H1 (cell line): Measurements from ENCODE around the gene CKMT1B. TPM values are rescaled to one million over a fixed set of nuclear protein-coding genes. Genes with fewer than 3 reads are reported as not detected.

Experiments
- CTCF ChIA-PET: fragments of 300-600 bp; sonication (Branson Sonifier 250); formaldehyde crosslinking; loops from one replicate; lab custom pipeline; 2021; ENCODE audit not compliant: partially characterized antibody; lab: Charles Lee
- POLR2A ChIA-PET: fragments of 300-600 bp; sonication (Branson Sonifier 250); formaldehyde crosslinking; loops from one replicate; lab custom pipeline; 2021; ENCODE audit warnings: inconsistent platforms; ENCODE audit not compliant: partially characterized antibody; lab: Charles Lee
- DNase-seq, 2 experiments: peaks; one replicate each; pipeline versions ENCODE4 v3.0.0 to v3.0.0-alpha.2; 2010 to 2022; ENCODE audit warnings: low spot score in 2 of 2, low read depth in 1 of 2, mixed read lengths in 1 of 2
- FAIRE-seq: peaks from 2 replicates; lab custom pipeline; 2011; peaks lifted over from hg19 to GRCh38; lab: Jason Lieb, UNC
- H2AFZ ChIP-seq: 2 replicates; pipeline ENCODE4 v1.8.1; 2012; ENCODE audit warnings: low read length, inconsistent platforms
- H2AK5ac ChIP-seq: 2 replicates; pipeline ENCODE4 v1.6.1; 2013; ENCODE audit warnings: low read depth, low read length
- H2BK120ac ChIP-seq: replicated peaks from 2 replicates; pipeline ENCODE3; 2013; ENCODE audit warnings: low read depth, low read length, inconsistent platforms
- H2BK12ac ChIP-seq: 2 replicates; pipeline ENCODE4 v1.6.1; 2013; ENCODE audit warnings: low read depth, low read length
- H2BK15ac ChIP-seq: 2 replicates; pipeline ENCODE4 v1.6.1; 2013; ENCODE audit warnings: low read length
- H2BK20ac ChIP-seq: 2 replicates; pipeline ENCODE4 v1.6.1; 2013; ENCODE audit warnings: low read length
- H2BK5ac ChIP-seq: 2 replicates; pipeline ENCODE4 v1.6.1; 2013; ENCODE audit warnings: low read depth, low read length
- H3K14ac ChIP-seq: 2 replicates; pipeline ENCODE4 v1.6.1; 2013; ENCODE audit warnings: inconsistent platforms; ENCODE audit not compliant: insufficient read length
- H3K18ac ChIP-seq: 2 replicates; pipeline ENCODE4 v1.6.1; 2013; ENCODE audit warnings: low read length; ENCODE audit errors: extremely low read depth
- H3K23ac ChIP-seq: 2 replicates; pipeline ENCODE4 v1.6.1; 2013; ENCODE audit warnings: inconsistent platforms; ENCODE audit not compliant: insufficient read length
- H3K23me2 ChIP-seq: 2 replicates; pipeline ENCODE4 v1.6.1; 2013; ENCODE audit warnings: low read depth, low read length
- H3K27ac ChIP-seq: 2 replicates; pipeline ENCODE4 v1.6.1; 2011; ENCODE audit warnings: low read depth, low read length, inconsistent platforms
- H3K27me3 ChIP-seq, 4 experiments: replicated peaks in 1 of 4; 1 replicate in 1 of 4; 2 replicates in 3 of 4; pipeline versions ENCODE4 v1.6.1 to v1.8.1; 2011 to 2013; ENCODE audit warnings: low read length in 3 of 4, mild to moderate bottlenecking in 3 of 4, inconsistent platforms in 2 of 4, mixed read lengths in 2 of 4, moderate library complexity in 1 of 4; ENCODE audit not compliant: control insufficient read depth in 3 of 4, insufficient read depth in 3 of 4; ENCODE audit errors: extremely low read depth in 1 of 4
- H3K36me3 ChIP-seq, 4 experiments: 2 replicates each; pipeline versions ENCODE4 v1.6.1 to v1.8.1; 2011 to 2013; ENCODE audit warnings: mild to moderate bottlenecking in 4 of 4, low read length in 3 of 4, moderate library complexity in 2 of 4, control low read depth in 1 of 4, inconsistent platforms in 1 of 4; ENCODE audit not compliant: insufficient read depth in 4 of 4, control insufficient read depth in 2 of 4
- H3K4ac ChIP-seq: replicated peaks from 2 replicates; pipeline ENCODE3; 2013; ENCODE audit warnings: low read length, low read depth, mixed read lengths, inconsistent platforms; ENCODE audit not compliant: insufficient read length
- H3K4me1 ChIP-seq, 4 experiments: replicated peaks in 1 of 4; 1 replicate in 1 of 4; 2 replicates in 3 of 4; pipeline versions ENCODE4 v1.6.1 to v1.8.1; 2011 to 2013; ENCODE audit warnings: low read length in 3 of 4, inconsistent platforms in 2 of 4, mixed read lengths in 1 of 4; ENCODE audit not compliant: insufficient read depth in 4 of 4, control insufficient read depth in 3 of 4
- H3K4me2 ChIP-seq, 2 experiments: 2 replicates each; pipeline versions ENCODE4 v1.6.1 to v1.8.1; 2011 to 2013; ENCODE audit warnings: low read depth in 2 of 2, low read length in 2 of 2, control low read depth in 1 of 2, inconsistent platforms in 1 of 2, mild to moderate bottlenecking in 1 of 2; ENCODE audit not compliant: insufficient read depth in 1 of 2
- H3K4me3 ChIP-seq, 4 experiments: fragments of 200-600, 300-600 bp in 1 of 4; sonication (generic), shearing (Covaris generic), sonication (Bioruptor Twin) in 1 of 4; 2 replicates each; pipeline versions ENCODE4 v1.5.1 to v1.8.1; 2011 to 2016; ENCODE audit warnings: low read length in 4 of 4, low read depth in 3 of 4, control low read depth in 2 of 4, inconsistent platforms in 2 of 4, mild to moderate bottlenecking in 2 of 4, mixed read lengths in 1 of 4, moderate library complexity in 1 of 4; ENCODE audit not compliant: insufficient read depth in 2 of 4; ENCODE audit errors: extremely low read depth in 1 of 4
- H3K56ac ChIP-seq: replicated peaks from 2 replicates; pipeline ENCODE3; 2013; ENCODE audit warnings: low read depth, mild to moderate bottlenecking, mixed read lengths, low read length, inconsistent platforms; ENCODE audit not compliant: insufficient read length
- H3K79me1 ChIP-seq: 2 replicates; pipeline ENCODE4 v1.6.1; 2013; ENCODE audit warnings: low read depth, low read length, control low read depth
- H3K79me2 ChIP-seq, 2 experiments: 2 replicates each; pipeline versions ENCODE4 v1.6.1 to v1.8.1; 2012 to 2013; ENCODE audit warnings: low read length in 2 of 2, mild to moderate bottlenecking in 2 of 2, inconsistent platforms in 1 of 2; ENCODE audit not compliant: insufficient read depth in 2 of 2, control insufficient read depth in 1 of 2
- H3K9ac ChIP-seq, 4 experiments: replicated peaks in 1 of 4; 1 replicate in 1 of 4; 2 replicates in 3 of 4; pipeline versions ENCODE4 v1.6.1 to v1.8.1; 2011 to 2013; ENCODE audit warnings: low read depth in 3 of 4, low read length in 3 of 4, control low read depth in 2 of 4, mild to moderate bottlenecking in 2 of 4, moderate library complexity in 2 of 4, inconsistent platforms in 1 of 4; ENCODE audit errors: extremely low read depth in 1 of 4
- H3K9me3 ChIP-seq, 2 experiments: 2 replicates each; pipeline versions ENCODE4 v1.6.1 to v1.8.1; 2012 to 2013; ENCODE audit warnings: mild to moderate bottlenecking in 2 of 2, moderate library complexity in 2 of 2, control low read depth in 1 of 2, inconsistent platforms in 1 of 2, low read depth in 1 of 2, low read length in 1 of 2, mixed read lengths in 1 of 2; ENCODE audit not compliant: insufficient read depth in 2 of 2
- H4K20me1 ChIP-seq, 2 experiments: replicated peaks in 1 of 2; 2 replicates each; pipeline versions ENCODE3 to v1.8.1; 2011 to 2013; ENCODE audit warnings: inconsistent platforms in 2 of 2, low read length in 2 of 2, mild to moderate bottlenecking in 1 of 2; ENCODE audit not compliant: insufficient read depth in 2 of 2, control insufficient read depth in 1 of 2
- H4K5ac ChIP-seq: 2 replicates; pipeline ENCODE4 v1.6.1; 2013; ENCODE audit warnings: low read length, low read depth, mixed read lengths, inconsistent platforms; ENCODE audit not compliant: insufficient read length
- H4K8ac ChIP-seq: 2 replicates; pipeline ENCODE4 v1.8.0; 2013; ENCODE audit warnings: mild to moderate bottlenecking, moderate library complexity, low read length, inconsistent platforms; ENCODE audit not compliant: insufficient read depth; ENCODE audit errors: extremely low read depth
- H4K91ac ChIP-seq: replicated peaks from 2 replicates; pipeline ENCODE3; 2013; ENCODE audit warnings: low read length, mixed read lengths, inconsistent platforms; ENCODE audit not compliant: insufficient read length
- CHD1 ChIP-seq: IDR thresholded peaks from 2 replicates; pipeline ENCODE4 v1.6.1; 2012; ENCODE audit warnings: low read depth, low read length, improper control_type of control experiment
- GTF2F1 ChIP-seq: IDR thresholded peaks from 2 replicates; pipeline ENCODE4 v1.6.1; 2012; ENCODE audit warnings: low read depth, low read length, improper control_type of control experiment, borderline replicate concordance
- KDM4A ChIP-seq: IDR thresholded peaks from one replicate; pipeline ENCODE4 v1.7.1; 2012; ENCODE audit warnings: low read depth, mild to moderate bottlenecking, moderate library complexity, low read length, inconsistent platforms; ENCODE audit not compliant: severe bottlenecking
- SP2 ChIP-seq: IDR thresholded peaks from 2 replicates; pipeline ENCODE4 v1.6.1; 2012; ENCODE audit warnings: mild to moderate bottlenecking, low read length, inconsistent platforms
- WGBS, 2 experiments: shearing (Covaris generic) in 1 of 2; methylation state at CpG; one replicate each; pipeline versions ENCODE4 v1.1.6 to v1.1.7; 2013 to 2015; ENCODE audit warnings: low lambda C conversion rate in 2 of 2, mixed read lengths in 2 of 2, inconsistent platforms in 1 of 2, low coverage in 1 of 2, missing lambda C conversion rate in 1 of 2; ENCODE audit not compliant: insufficient replicate concordance in 2 of 2, insufficient coverage in 1 of 2, insufficient read length in 1 of 2; ENCODE audit errors: extremely low coverage in 1 of 2, missing lambda C conversion rate in 1 of 2; 5-methylcytosine and 5-hydroxymethylcytosine counted together
- polyA plus RNA-seq, 7 experiments: library from polyadenylated mRNA; depleted of rRNA in 3 of 7; stranded (reverse) in 5 of 7; unstranded in 2 of 7; fragments of >200 nt in 5 of 7; fragments of 200-250 nt in 2 of 7; gene quantifications; 1 replicate in 5 of 7; 2 replicates in 1 of 7; 4 replicates in 1 of 7; pipeline versions ENCODE4 v1.2.1 to v1.2.3, GENCODE V29; 2011 to 2013; ENCODE audit warnings: missing spikeins in 2 of 7, mixed read lengths in 2 of 7
- total RNA-seq: library from RNA; stranded (reverse); fragmentation: NEBNext Ultra II Directional; extraction: Animal tissue kit (Norgen Biotek cat#: 25700); gene quantifications from 2 replicates; pipeline ENCODE4 v1.2.1, GENCODE V29; 2021
- TF ChIP-seq, protein P1 (sequence below), 3 experiments: IDR thresholded peaks; 1 replicate in 2 of 3; 2 replicates in 1 of 3; pipeline versions ENCODE4 v1.5.1 to v1.6.1; 2011; ENCODE audit warnings: low read length in 3 of 3, mild to moderate bottlenecking in 3 of 3, inconsistent platforms in 2 of 3, low read depth in 1 of 3, moderate library complexity in 1 of 3; ENCODE audit not compliant: insufficient read depth in 1 of 3; ENCODE audit errors: control extremely low read depth in 1 of 3
- TF ChIP-seq, protein P2 (sequence below): IDR thresholded peaks from 2 replicates; pipeline ENCODE4 v1.6.1; 2011; ENCODE audit warnings: low read length, improper control_type of control experiment
- TF ChIP-seq, protein P3 (sequence below): IDR thresholded peaks from 2 replicates; pipeline ENCODE4 v1.6.1; 2012; ENCODE audit warnings: low read length, inconsistent platforms

Gene CKMT1B
- total and polyA plus RNA-seq, 2 of the 8 experiments (the other 6 are each of a cell fraction or from before 2014, with no cell fraction given) = 27.1 to 91.3 TPM

DNA sequence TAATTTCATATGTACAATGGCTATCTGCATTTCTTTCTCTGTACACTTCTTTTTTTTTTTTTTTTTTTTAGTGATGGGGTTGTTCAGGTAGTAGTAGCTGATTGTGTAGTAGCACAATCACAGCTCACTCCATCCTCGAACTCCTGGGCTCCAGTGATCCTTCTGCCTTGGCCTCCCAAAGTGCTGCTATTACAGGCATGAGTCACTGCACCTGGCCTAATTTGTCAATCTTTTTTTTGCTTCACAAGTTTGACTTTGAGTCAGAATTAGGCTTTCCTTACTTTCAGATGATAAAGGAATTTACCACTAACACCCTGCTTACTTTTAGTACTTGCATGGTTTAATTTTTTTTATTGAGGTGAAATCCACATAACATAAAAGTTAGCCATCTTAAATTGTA lies 48.4 kb upstream of the CKMT1B start:
- CTCF ChIA-PET = interaction anchor here (1.6 kb wide), 1 partner anchor 31 kb away, joined by 4 read pairs; no protein-coding TSS in a partner anchor

More for the DNA sequence above, 48.4 kb upstream of the CKMT1B start:
- TF ChIP-seq CHD1 (no peak), SP2 (no peak), GTF2F1 (no peak), KDM4A (no peak)
- TF ChIP-seq, protein P1, sequence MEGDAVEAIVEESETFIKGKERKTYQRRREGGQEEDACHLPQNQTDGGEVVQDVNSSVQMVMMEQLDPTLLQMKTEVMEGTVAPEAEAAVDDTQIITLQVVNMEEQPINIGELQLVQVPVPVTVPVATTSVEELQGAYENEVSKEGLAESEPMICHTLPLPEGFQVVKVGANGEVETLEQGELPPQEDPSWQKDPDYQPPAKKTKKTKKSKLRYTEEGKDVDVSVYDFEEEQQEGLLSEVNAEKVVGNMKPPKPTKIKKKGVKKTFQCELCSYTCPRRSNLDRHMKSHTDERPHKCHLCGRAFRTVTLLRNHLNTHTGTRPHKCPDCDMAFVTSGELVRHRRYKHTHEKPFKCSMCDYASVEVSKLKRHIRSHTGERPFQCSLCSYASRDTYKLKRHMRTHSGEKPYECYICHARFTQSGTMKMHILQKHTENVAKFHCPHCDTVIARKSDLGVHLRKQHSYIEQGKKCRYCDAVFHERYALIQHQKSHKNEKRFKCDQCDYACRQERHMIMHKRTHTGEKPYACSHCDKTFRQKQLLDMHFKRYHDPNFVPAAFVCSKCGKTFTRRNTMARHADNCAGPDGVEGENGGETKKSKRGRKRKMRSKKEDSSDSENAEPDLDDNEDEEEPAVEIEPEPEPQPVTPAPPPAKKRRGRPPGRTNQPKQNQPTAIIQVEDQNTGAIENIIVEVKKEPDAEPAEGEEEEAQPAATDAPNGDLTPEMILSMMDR (IDR thresholded peaks at IDR 0.05; ENCODE audit: control extremely low read depth in 1 of 3, insufficient read depth in 1 of 3, low read depth in 1 of 3, low read length in 3 of 3) = no peak
- TF ChIP-seq, protein P2, sequence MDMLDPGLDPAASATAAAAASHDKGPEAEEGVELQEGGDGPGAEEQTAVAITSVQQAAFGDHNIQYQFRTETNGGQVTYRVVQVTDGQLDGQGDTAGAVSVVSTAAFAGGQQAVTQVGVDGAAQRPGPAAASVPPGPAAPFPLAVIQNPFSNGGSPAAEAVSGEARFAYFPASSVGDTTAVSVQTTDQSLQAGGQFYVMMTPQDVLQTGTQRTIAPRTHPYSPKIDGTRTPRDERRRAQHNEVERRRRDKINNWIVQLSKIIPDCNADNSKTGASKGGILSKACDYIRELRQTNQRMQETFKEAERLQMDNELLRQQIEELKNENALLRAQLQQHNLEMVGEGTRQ = no peak
- TF ChIP-seq, protein P3, sequence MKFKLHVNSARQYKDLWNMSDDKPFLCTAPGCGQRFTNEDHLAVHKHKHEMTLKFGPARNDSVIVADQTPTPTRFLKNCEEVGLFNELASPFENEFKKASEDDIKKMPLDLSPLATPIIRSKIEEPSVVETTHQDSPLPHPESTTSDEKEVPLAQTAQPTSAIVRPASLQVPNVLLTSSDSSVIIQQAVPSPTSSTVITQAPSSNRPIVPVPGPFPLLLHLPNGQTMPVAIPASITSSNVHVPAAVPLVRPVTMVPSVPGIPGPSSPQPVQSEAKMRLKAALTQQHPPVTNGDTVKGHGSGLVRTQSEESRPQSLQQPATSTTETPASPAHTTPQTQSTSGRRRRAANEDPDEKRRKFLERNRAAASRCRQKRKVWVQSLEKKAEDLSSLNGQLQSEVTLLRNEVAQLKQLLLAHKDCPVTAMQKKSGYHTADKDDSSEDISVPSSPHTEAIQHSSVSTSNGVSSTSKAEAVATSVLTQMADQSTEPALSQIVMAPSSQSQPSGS = no peak
- 71% methylated on average over 1 of the region's 1 CpG; no CpG with 5 or more reads in 1 of the 2 experiments for WGBS, 2 experiments
- no peak overlapping the region for H2AK5ac ChIP-seq
- H3K36me3 ChIP-seq = no peaks in the 10 kb centered on the region; a peak in 1 of 8 replicates
- no peak overlapping the region for H3K23ac ChIP-seq
- H2BK120ac ChIP-seq = no peak overlapping the region
- H4K91ac ChIP-seq = no peak overlapping the region
- no peak overlapping the region for H2BK5ac ChIP-seq
- POLR2A ChIA-PET = no interaction called here
- no peak overlapping the region for H4K8ac ChIP-seq
- H3K4me2 ChIP-seq = no peak overlapping the region
- H2AFZ ChIP-seq = no peak overlapping the region
- FAIRE-seq (no peak), DNase-seq (no peak)
- no peak overlapping the region for H3K14ac ChIP-seq
- no peak overlapping the region for H3K4ac ChIP-seq
- H3K27me3 ChIP-seq = no peaks in the 10 kb centered on the region
- no peak overlapping the region for H3K4me3 ChIP-seq
- H3K79me1 ChIP-seq = no peaks in the 10 kb centered on the region
- H3K27ac ChIP-seq = no peak overlapping the region
- H2BK20ac ChIP-seq = no peak overlapping the region
- no peaks in the 10 kb centered on the region for H3K9me3 ChIP-seq
- no peaks in the 10 kb centered on the region for H4K20me1 ChIP-seq
- no peak overlapping the region for H4K5ac ChIP-seq
- H3K56ac ChIP-seq = no peak overlapping the region
- H3K9ac ChIP-seq = no peak overlapping the region
- H2BK12ac ChIP-seq = no peak overlapping the region
- H3K23me2 ChIP-seq = no peaks in the 10 kb centered on the region
- no peaks in the 10 kb centered on the region for H3K79me2 ChIP-seq
- no peak overlapping the region for H3K18ac ChIP-seq
- H2BK15ac ChIP-seq = no peak overlapping the region
- no peaks in the 10 kb centered on the region for H3K4me1 ChIP-seq
